ENCODE results near the gene COL23A1. TPM values are rescaled to one million over a fixed set of nuclear protein-coding genes. Genes with fewer than 3 reads are reported as not detected.

Gene COL23A1
- total RNA-seq, 2 donors from 2014 or later = 0.17 to 0.19 TPM

DNA sequence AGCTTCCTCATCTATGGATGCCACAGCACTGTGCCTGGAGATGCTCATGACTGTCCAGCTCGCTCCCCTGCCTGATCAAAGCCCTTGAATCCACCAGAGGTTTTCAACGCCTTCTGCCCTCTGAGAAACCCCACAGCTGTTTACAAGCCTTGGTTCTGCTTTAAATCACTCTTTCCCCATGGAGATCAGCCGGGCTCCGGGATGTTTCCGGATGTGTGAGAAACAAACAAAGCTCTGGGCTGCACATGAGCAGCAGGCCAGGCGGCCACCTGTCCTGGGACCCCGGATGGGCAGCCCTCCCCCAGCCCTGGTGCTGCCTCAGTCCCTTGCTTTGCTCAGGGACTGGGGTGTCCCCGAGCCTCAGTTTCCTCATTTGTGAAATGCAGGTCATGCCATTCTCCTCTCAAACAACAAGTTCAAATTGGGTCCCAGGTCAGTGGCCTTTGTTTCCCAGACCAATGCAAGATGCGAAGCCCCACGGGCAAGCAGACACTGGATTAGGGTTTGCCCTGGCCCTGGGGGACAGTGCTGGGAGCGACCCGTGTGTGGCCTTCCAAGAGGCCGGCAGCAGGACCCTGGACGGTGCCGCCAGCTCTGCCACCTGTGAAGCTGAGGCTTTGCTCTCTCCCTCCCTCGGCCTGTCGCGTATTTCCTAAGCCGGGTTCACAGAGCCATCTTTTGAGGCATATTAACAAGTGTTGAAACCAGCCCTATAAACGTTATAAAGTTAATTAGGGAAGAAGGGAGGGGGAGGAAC lies 315.2 kb downstream of the COL23A1 start:
- H3K27me3 Mint-ChIP-seq = peaks cover 0 to 6% of the 10 kb centered on the region in 2 donors

DNA sequence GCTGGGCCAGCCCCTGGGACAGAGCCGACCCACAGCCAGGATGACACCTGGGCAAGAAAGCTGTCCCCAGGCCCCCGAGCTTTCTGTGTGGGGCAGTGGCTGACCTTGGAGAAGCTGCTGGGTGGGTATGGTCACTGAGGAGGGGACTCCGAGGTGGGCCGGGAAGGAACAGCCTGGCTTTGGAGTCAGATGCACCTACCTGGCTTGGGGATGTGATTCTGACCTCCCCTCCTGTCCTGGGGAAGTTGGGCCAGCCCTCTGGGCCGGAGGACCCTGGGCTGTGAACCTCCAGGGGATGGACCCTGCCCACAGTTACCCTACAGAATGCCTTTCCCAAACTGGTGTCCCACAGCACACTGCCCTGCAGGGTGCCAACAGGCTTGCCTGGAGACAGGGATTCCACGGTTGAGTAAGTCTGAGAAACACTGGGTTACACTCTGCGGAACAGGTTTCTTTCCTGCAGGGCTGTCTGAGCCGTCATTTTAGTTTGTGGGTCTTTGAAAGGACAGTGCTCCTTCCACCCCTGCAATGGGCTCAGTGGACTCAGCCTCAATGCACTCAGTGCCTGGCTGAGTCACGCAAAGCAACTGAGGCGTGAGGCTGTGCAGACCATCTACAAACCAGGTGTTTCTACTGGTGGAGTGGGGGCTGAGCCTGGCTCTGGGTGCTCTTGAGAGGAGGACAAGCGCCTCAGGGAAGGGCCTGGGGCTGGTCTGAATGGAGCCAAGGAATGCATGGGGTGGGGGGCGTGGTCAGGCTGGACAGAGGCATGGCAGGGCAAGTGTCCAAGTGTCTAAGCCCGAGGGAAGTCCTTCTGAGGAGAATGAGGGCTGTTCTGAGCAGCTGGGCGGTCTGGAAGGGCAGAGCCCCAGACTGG lies 316.3 kb downstream of the COL23A1 start:
- no peaks in the 10 kb centered on the region for H3K27me3 Mint-ChIP-seq
- H3K9me3 Mint-ChIP-seq = no peaks in the 10 kb centered on the region
- DNase-seq (ENCODE audit: low spot score) = no peak
- H3K4me3 Mint-ChIP-seq = no peak overlapping the region
- H3K27ac Mint-ChIP-seq = no peak overlapping the region
- no peak for ATAC-seq
- H3K4me1 Mint-ChIP-seq (ENCODE audit: low read depth in 2 of 2) = no peaks in the 10 kb centered on the region
- no peaks in the 10 kb centered on the region for H3K36me3 Mint-ChIP-seq

More for the DNA sequence above, 315.2 kb downstream of the COL23A1 start:
- H3K27ac Mint-ChIP-seq = no peak overlapping the region
- H3K9me3 Mint-ChIP-seq = no peaks in the 10 kb centered on the region
- DNase-seq (ENCODE audit: low spot score) (no peak), ATAC-seq (no peak)
- no peaks in the 10 kb centered on the region for H3K36me3 Mint-ChIP-seq
- H3K4me1 Mint-ChIP-seq (ENCODE audit: low read depth in 2 of 2) = peaks cover 4% of the 10 kb centered on the region in 2 donors
- no peak overlapping the region for H3K4me3 Mint-ChIP-seq

DNA sequence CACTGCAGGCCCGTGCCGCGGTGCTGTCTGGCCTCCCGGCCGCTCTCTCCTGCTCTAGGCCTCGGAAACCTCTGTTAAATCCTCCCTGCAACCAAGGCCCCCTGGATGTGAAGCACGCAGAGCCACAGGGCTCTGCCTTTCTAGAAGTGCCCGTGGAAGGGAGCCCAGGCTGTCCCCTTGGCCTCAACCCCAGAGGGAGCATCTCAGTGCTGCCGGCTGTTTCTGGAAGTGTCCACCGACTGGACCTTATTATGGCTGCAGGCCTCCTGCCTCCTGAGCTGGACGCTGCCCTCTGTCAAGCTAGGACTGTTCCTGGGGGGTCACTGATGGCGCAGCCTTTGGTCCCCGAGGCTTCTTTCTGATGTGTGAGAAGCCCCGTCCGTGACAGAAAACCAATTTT lies 317.2 kb downstream of the COL23A1 start:
- ATAC-seq (no peak), DNase-seq (ENCODE audit: low spot score) (no peak)
- H3K4me1 Mint-ChIP-seq (ENCODE audit: low read depth in 2 of 2) = no peaks in the 10 kb centered on the region
- no peaks in the 10 kb centered on the region for H3K36me3 Mint-ChIP-seq
- H3K27me3 Mint-ChIP-seq = no peaks in the 10 kb centered on the region
- no peaks in the 10 kb centered on the region for H3K9me3 Mint-ChIP-seq
- H3K27ac Mint-ChIP-seq = no peak overlapping the region
- no peak overlapping the region for H3K4me3 Mint-ChIP-seq

DNA sequence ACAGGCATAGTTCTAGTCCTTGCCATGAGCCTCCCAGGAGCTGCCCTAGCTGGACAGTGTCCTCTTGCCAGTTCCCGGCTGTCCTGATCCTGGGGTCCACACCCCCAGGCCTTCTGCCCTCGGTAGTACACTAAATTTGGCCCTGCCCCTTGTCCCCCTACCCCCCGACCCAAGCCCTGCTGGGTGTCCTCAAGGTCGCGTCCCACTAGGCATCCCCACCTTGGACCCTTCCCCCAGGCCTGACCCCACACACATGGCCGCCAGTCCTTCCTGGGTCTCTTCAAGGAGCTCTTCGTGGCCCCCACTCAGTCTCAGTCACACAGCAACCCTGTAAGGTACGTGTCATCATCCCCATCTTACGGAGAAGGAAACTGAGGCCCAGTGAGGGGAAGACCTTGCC lies 317.6 kb downstream of the COL23A1 start:
- Mint-ChIP-seq H3K27ac (no peak overlapping the region), H3K4me1 (ENCODE audit: low read depth in 2 of 2) (no peaks in the 10 kb centered on the region), H3K27me3 (no peaks in the 10 kb centered on the region), H3K9me3 (no peaks in the 10 kb centered on the region), H3K36me3 (no peaks in the 10 kb centered on the region), H3K4me3 (no peak overlapping the region)
- DNase-seq (ENCODE audit: low spot score) = no peak
- no peak for ATAC-seq

DNA sequence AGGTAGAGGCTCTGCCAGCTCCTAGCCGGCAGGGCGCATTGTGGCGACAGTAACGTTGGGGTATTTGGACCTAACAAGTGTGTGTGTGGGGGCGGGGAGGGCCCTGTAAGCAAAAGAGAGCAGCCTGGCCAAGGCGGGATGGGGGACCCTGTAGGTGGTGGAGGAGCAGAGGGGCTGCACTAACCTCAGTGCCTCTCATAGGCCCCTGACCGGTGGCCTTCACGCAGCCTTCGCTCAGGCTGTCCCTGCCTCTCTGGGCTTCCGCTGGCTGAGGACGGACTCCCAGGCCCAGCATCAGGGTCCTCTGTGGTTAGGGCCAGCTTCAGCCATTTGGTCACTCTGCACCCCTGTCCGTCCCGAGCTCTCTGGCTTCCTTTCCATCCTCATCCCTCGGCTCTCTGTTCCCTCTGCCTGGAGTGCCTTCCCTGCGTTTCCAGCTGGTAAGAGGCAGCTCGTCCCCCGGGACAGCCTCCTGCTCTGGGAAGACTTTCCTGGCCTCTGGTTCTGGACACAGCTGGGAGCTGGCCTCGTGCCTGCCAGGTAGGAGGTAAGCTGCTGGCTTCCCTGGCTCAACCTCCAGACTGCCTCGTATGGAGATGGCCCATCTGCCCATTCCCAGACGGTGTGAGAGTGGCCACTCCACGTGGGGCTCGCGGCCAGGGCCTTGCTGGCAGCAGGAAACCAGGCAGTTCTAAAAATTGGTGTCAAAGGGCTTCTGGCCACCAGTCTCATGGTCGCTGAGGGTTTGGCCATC lies 318.3 kb downstream of the COL23A1 start:
- Mint-ChIP-seq H3K9me3 (no peaks in the 10 kb centered on the region), H3K4me1 (ENCODE audit: low read depth in 2 of 2) (no peaks in the 10 kb centered on the region), H3K4me3 (no peak overlapping the region), H3K27me3 (no peaks in the 10 kb centered on the region), H3K27ac (no peak overlapping the region), H3K36me3 (no peaks in the 10 kb centered on the region)
- no peak for ATAC-seq
- no peak for DNase-seq (ENCODE audit: low spot score)

DNA sequence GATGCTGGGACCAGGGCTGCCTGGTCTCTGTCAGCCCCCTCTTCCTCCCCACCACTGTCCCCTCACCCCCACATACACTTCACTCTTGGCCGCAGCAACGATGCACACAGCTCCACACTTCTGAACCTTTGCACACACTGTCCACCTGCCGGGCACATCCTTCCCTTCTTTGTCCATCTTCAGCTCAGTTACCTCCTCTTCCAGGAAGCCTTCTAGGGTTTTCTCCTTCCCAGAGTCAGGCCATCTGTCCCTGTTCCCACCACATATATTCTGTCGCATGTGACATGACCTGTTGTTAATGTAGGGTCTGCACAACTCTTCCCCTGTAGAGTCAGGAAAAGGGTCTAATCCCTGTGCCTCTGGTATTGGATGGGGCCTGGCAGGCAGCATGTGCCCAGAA lies 319.0 kb downstream of the COL23A1 start:
- Mint-ChIP-seq H3K27me3 (no peaks in the 10 kb centered on the region), H3K4me1 (ENCODE audit: low read depth in 2 of 2) (no peaks in the 10 kb centered on the region)

DNA sequence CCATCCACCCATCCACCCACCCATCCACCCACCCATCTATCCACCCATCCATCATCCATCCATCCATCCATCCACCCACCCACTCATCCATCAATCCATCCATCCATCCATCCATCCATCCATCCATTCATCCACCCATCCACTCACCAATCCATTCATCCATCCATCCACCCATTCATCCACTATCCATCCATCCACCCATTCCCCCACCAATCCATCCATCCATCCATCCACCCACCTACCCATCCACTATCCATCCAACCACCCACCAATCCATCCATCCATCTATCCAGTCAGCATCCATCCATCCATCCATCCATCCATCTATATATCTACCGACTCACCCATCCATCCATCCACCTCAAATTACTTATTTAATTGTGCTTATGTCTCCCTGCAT lies 320.7 kb downstream of the COL23A1 start:
- Mint-ChIP-seq H3K27me3 (no peaks in the 10 kb centered on the region), H3K4me1 (ENCODE audit: low read depth in 2 of 2) (no peaks in the 10 kb centered on the region), H3K27ac (no peak overlapping the region), H3K4me3 (no peak overlapping the region), H3K9me3 (no peaks in the 10 kb centered on the region), H3K36me3 (no peaks in the 10 kb centered on the region)
- no peak for DNase-seq (ENCODE audit: low spot score)
- ATAC-seq = no peak

More for the DNA sequence above, 319.0 kb downstream of the COL23A1 start:
- no peak for ATAC-seq
- Mint-ChIP-seq H3K36me3 (no peaks in the 10 kb centered on the region), H3K9me3 (no peaks in the 10 kb centered on the region), H3K4me3 (no peak overlapping the region), H3K27ac (no peak overlapping the region)
- no peak for DNase-seq (ENCODE audit: low spot score)

DNA sequence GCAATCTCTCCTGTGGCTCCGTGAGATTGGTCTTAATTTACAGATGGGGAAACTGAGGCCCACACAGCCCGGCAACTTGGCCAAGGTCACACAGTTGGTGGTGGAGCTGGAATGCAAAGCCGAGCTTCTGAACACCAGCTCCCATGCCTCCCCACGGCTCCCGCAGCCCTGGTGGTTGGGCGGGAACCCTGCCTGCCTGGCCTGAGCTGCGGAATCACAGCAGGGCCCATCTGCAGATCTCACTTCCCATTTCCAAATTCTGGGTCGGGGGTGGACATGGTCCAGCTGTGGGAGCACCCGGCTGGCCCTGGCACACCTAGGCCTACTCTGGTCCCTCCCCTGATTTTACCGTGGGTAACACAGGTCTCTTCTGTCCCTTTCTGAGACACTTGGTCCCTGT lies 322.3 kb downstream of the COL23A1 start:
- no peak overlapping the region for H3K27ac Mint-ChIP-seq
- DNase-seq (ENCODE audit: low spot score) (no peak), ATAC-seq (no peak)
- no peak overlapping the region for H3K4me3 Mint-ChIP-seq
- H3K27me3 Mint-ChIP-seq = no peaks in the 10 kb centered on the region
- no peaks in the 10 kb centered on the region for H3K9me3 Mint-ChIP-seq
- H3K36me3 Mint-ChIP-seq = no peaks in the 10 kb centered on the region
- H3K4me1 Mint-ChIP-seq (ENCODE audit: low read depth in 2 of 2) = no peaks in the 10 kb centered on the region

DNA sequence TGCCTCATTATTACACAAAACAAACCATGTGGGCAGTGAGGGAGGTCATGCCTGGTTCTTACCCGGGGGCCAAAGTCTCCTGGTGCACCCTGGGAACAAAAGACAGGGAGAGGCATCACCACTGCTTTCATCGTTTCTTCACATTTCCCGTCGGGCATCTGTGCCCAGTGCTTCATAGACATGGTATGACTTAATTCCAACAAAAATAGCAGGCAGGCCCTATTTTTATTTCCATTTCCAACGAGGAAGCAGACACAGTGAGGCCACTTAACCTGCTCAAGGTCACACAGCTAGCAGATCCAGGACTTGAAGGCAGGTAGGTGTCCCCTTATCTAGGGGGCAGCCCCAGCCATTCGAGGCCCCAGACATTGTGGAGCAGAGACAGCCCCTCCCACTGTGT lies 322.9 kb downstream of the COL23A1 start:
- H3K36me3 Mint-ChIP-seq = no peaks in the 10 kb centered on the region
- no peak overlapping the region for H3K27ac Mint-ChIP-seq
- no peak for DNase-seq (ENCODE audit: low spot score)
- H3K27me3 Mint-ChIP-seq = no peaks in the 10 kb centered on the region
- H3K4me3 Mint-ChIP-seq = no peak overlapping the region
- H3K4me1 Mint-ChIP-seq (ENCODE audit: low read depth in 2 of 2) = no peaks in the 10 kb centered on the region
- H3K9me3 Mint-ChIP-seq = no peaks in the 10 kb centered on the region
- no peak for ATAC-seq

DNA sequence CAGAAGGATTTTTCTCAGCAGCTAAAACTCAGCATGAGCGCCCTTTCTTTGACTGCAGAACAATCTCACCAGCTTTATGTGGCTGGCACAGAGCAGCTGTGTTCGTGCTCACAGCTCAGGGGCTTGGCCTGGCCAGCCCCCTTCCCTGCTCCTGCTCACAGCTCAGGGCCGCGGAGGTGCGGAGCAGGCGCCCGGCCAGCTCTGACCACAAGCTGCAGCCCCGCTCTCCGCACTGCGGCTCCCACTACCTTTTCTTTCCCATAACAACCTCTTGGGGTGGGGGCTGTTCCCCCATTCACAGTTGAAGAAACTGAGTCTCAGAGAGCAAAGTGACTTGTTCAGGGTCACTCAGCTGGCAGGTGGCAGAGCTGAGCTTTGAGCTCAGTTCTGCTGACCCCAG lies 323.6 kb downstream of the COL23A1 start:
- ATAC-seq (no peak), DNase-seq (ENCODE audit: low spot score) (no peak)
- H3K4me1 Mint-ChIP-seq (ENCODE audit: low read depth in 2 of 2) = no peaks in the 10 kb centered on the region
- no peak overlapping the region for H3K4me3 Mint-ChIP-seq
- H3K27me3 Mint-ChIP-seq = no peaks in the 10 kb centered on the region
- no peaks in the 10 kb centered on the region for H3K36me3 Mint-ChIP-seq
- H3K9me3 Mint-ChIP-seq = no peaks in the 10 kb centered on the region
- no peak overlapping the region for H3K27ac Mint-ChIP-seq

DNA sequence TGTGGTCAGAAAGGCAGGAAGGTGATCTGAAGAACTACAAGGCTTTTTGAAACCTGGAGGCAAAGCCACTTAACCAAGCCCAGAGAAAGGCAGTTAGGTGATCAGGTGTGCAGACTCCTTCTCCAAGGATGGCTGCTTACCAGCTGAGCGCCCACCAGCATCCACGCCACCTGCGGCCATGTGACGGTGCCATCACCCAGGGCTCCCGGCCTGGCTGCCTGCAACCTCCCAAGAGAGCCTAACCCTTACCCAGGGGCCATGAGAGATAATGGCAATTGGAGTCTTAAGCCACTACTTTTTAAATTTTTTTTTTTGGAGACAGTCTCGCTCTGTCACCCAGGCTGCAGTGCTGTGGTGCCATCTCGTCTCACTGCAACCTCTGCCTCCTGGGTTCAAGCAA lies 324.4 kb downstream of the COL23A1 start:
- ATAC-seq = no peak
- H3K27ac Mint-ChIP-seq = no peak overlapping the region
- H3K27me3 Mint-ChIP-seq = no peaks in the 10 kb centered on the region
- H3K4me1 Mint-ChIP-seq (ENCODE audit: low read depth in 2 of 2) = peaks cover 0 to 1% of the 10 kb centered on the region in 2 donors
- H3K36me3 Mint-ChIP-seq = no peaks in the 10 kb centered on the region
- no peak overlapping the region for H3K4me3 Mint-ChIP-seq
- DNase-seq (ENCODE audit: low spot score) = no peak
- no peaks in the 10 kb centered on the region for H3K9me3 Mint-ChIP-seq

DNA sequence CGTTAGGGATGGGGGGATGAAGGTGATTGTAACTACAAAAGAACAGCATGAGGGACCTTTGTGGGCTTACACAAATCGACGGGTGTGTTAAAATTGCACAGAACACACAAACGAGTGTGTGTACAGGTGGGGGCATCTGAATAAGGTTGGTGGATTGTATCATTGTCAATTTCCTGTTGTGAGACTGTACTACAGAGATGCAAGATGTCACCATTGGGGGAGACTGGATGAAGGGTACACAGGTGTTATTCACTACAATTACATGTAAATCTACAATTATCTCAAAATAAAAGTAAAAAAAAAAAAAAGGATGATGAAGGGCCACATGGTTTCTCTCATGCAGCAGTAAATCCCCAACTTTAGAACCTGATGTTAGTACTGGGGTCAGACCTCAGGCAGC lies 326.1 kb downstream of the COL23A1 start:
- Mint-ChIP-seq H3K36me3 (no peaks in the 10 kb centered on the region), H3K27me3 (no peaks in the 10 kb centered on the region), H3K9me3 (no peaks in the 10 kb centered on the region), H3K27ac (no peak overlapping the region), H3K4me3 (no peak overlapping the region), H3K4me1 (ENCODE audit: low read depth in 2 of 2) (peaks cover 6 to 9% of the 10 kb centered on the region in 2 donors)
- no peak for ATAC-seq
- no peak for DNase-seq (ENCODE audit: low spot score)

DNA sequence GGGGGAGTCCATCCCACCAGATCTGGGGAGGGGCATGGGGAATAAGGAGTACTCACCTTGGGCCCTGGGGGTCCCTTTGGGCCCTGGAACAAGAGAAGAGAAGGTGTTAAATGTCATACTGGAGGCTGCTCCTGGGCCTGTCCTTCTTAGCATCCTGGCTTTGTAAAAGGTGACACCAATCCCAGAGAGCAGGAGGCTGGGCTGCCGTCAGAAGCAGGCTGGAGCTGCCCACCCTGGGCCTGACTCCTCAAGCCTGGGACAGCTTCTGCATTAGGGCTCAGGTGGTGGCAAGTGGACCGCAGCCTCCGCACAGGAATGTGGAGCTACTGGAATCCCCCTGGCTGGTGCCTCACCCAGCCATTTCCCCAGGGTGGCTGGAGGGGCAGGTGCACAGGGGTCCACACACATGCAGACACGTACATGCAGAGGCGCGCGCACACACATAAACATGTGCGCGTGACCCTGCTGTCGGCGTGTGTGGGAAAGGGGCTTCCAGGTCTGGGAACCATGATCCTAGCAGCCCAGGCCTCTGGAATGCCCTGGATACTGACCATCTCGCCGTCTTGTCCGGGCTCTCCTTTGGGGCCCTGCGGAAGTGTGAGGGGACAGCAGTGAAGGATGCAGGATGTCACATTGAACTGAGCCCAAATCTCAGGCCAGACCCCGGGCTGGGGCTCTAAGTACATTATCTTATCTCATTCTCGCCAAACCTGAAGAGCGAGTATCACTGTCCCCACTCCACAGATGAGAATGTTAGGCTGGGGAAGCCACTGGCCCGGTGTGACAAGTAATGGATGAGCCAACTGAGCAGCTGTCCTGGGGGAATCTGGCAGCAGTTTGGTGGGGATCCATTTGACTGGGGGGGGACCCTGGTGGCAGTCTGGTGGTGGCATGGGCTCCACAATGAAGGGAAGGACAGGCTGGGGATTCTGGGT lies 328.3 kb downstream of the COL23A1 start:
- H3K4me1 Mint-ChIP-seq (ENCODE audit: low read depth in 2 of 2) = peaks cover 6 to 9% of the 10 kb centered on the region in 2 donors
- H3K4me3 Mint-ChIP-seq = no peak overlapping the region
- no peak overlapping the region for H3K27ac Mint-ChIP-seq
- ATAC-seq (no peak), DNase-seq (ENCODE audit: low spot score) (no peak)
- no peaks in the 10 kb centered on the region for H3K36me3 Mint-ChIP-seq
- no peaks in the 10 kb centered on the region for H3K9me3 Mint-ChIP-seq
- H3K27me3 Mint-ChIP-seq = no peaks in the 10 kb centered on the region
